Endothelial cell of umbilical vein (primary cell): ENCODE measurements around the gene TSPAN5. TPM values are rescaled to one million over a fixed set of nuclear protein-coding genes. Genes with fewer than 3 reads are reported as not detected.

ENCODE experiments used
- BruUV-seq: library from RNA; stranded (reverse); fragments of 400-500 nt; replicated peaks from 2 replicates; lab custom pipeline; 2021; lab: Mats Ljungman, UMichigan
- CTCF ChIA-PET: fragments of 300-600, 350-600 bp; sonication (Branson Sonifier 250); formaldehyde crosslinking; loops from one replicate; lab custom pipeline; 2021; ENCODE audit warnings: antibody characterized with exemption, inconsistent platforms; lab: Charles Lee
- POLR2A ChIA-PET: fragments of 300-600, 350-600 bp; sonication (Branson Sonifier 250); formaldehyde crosslinking; loops from one replicate; lab custom pipeline; 2021; ENCODE audit warnings: antibody characterized with exemption, inconsistent platforms; lab: Charles Lee
- DNase-seq: peaks from one replicate; pipeline ENCODE4 v3.0.0-alpha.2; 2011; ENCODE audit warnings: low read depth, low spot score
- FAIRE-seq: peaks from 2 replicates; lab custom pipeline; 2011; peaks lifted over from hg19 to GRCh38; lab: Jason Lieb, UNC
- H2AFZ ChIP-seq: 2 replicates; pipeline ENCODE4 v1.6.0; 2012; ENCODE audit warnings: low read depth, low read length, control low read depth, inconsistent platforms
- H3K27ac ChIP-seq: 2 replicates; pipeline ENCODE4 v1.5.1; 2011; ENCODE audit warnings: low read depth, mild to moderate bottlenecking, control low read depth, low read length, moderate library complexity; ENCODE audit not compliant: insufficient read depth
- H3K27me3 ChIP-seq, 2 experiments: 2 replicates each; pipeline versions ENCODE4 v1.6.0 to v1.6.1; 2011; ENCODE audit warnings: low read length in 2 of 2, mixed read lengths in 1 of 2; ENCODE audit not compliant: control insufficient read depth in 2 of 2, insufficient read depth in 2 of 2
- H3K36me3 ChIP-seq, 2 experiments: 2 replicates in 1 of 2; 3 replicates in 1 of 2; pipeline ENCODE4 v1.5.1; 2011; ENCODE audit warnings: low read length in 2 of 2, mild to moderate bottlenecking in 1 of 2, moderate library complexity in 1 of 2; ENCODE audit not compliant: control insufficient read depth in 2 of 2, insufficient read depth in 2 of 2; ENCODE audit errors: extremely low read depth in 1 of 2
- H3K4me1 ChIP-seq: 3 replicates; pipeline ENCODE4 v1.5.1; 2011; ENCODE audit warnings: mild to moderate bottlenecking, low read length; ENCODE audit not compliant: control insufficient read depth, insufficient read depth; ENCODE audit errors: extremely low read depth
- H3K4me2 ChIP-seq: 2 replicates; pipeline ENCODE4 v1.6.1; 2011; ENCODE audit warnings: low read length, control low read depth, mixed read lengths; ENCODE audit not compliant: insufficient read depth
- H3K4me3 ChIP-seq, 3 experiments: fragments of 200-600 bp in 1 of 3; sonication (generic), shearing (Covaris generic) in 1 of 3; replicated peaks in 1 of 3; 2 replicates each; pipeline ENCODE4 v1.5.1; 2011 to 2016; ENCODE audit warnings: control low read depth in 3 of 3, low read length in 3 of 3, mild to moderate bottlenecking in 2 of 3, inconsistent platforms in 1 of 3, low read depth in 1 of 3, moderate library complexity in 1 of 3; ENCODE audit not compliant: insufficient read depth in 1 of 3
- H3K79me2 ChIP-seq: 2 replicates; pipeline ENCODE4 v1.6.0; 2012; ENCODE audit warnings: low read length, inconsistent platforms; ENCODE audit not compliant: control insufficient read depth, insufficient read depth
- H3K9ac ChIP-seq: replicated peaks from 2 replicates; pipeline ENCODE3; 2011; ENCODE audit warnings: low read length, control low read depth; ENCODE audit not compliant: insufficient read depth; ENCODE audit errors: extremely low read depth
- H3K9me1 ChIP-seq: replicated peaks from 3 replicates; pipeline ENCODE4 v1.6.0; 2011; ENCODE audit warnings: mild to moderate bottlenecking, low read length; ENCODE audit not compliant: control insufficient read depth, insufficient read depth; ENCODE audit errors: extremely low read depth
- H3K9me3 ChIP-seq: replicated peaks from 2 replicates; pipeline ENCODE4 v1.5.1; 2012; ENCODE audit warnings: low read length, inconsistent platforms; ENCODE audit not compliant: control insufficient read depth, insufficient read depth
- H4K20me1 ChIP-seq: replicated peaks from 2 replicates; pipeline ENCODE3; 2011; ENCODE audit warnings: mild to moderate bottlenecking, low read length; ENCODE audit not compliant: control insufficient read depth, insufficient read depth; ENCODE audit errors: extremely low read depth
- CTCF ChIP-seq, 2 donors: IDR thresholded peaks; 1 replicate in 1 of 2; 2 replicates in 1 of 2; pipeline ENCODE4 v1.5.1; 2011; ENCODE audit warnings: low read length in 2 of 2, mild to moderate bottlenecking in 2 of 2, moderate library complexity in 2 of 2, control low read depth in 1 of 2, inconsistent platforms in 1 of 2, low read depth in 1 of 2; ENCODE audit not compliant: insufficient read depth in 1 of 2; ENCODE audit errors: extremely low read depth in 1 of 2
- EZH2 ChIP-seq: IDR thresholded peaks from 2 replicates; pipeline ENCODE4 v1.6.1; 2012; ENCODE audit warnings: borderline replicate concordance, low read depth, mild to moderate bottlenecking, moderate library complexity, low read length, inconsistent platforms; ENCODE audit not compliant: severe bottlenecking
- FOS ChIP-seq: IDR thresholded peaks from 2 replicates; pipeline ENCODE4 v1.6.1; 2011; ENCODE audit warnings: mild to moderate bottlenecking, low read length, moderate library complexity, borderline replicate concordance; ENCODE audit not compliant: insufficient read depth
- GATA2 ChIP-seq: IDR thresholded peaks from 2 replicates; pipeline ENCODE4 v1.7.0; 2011; ENCODE audit warnings: low read depth, mild to moderate bottlenecking, moderate library complexity, mixed read lengths, low read length; ENCODE audit not compliant: insufficient read length, insufficient read depth
- JUN ChIP-seq: IDR thresholded peaks from 2 replicates; pipeline ENCODE4 v1.6.1; 2011; ENCODE audit warnings: borderline replicate concordance, low read depth; ENCODE audit not compliant: insufficient read length, insufficient read depth
- MAX ChIP-seq: IDR thresholded peaks from 2 replicates; pipeline ENCODE4 v1.6.1; 2011; ENCODE audit not compliant: insufficient read depth, insufficient read length
- MYC ChIP-seq: IDR thresholded peaks from one replicate; pipeline ENCODE4 v1.6.1; 2011; ENCODE audit warnings: mild to moderate bottlenecking, low read depth, low read length
- POLR2A ChIP-seq: IDR thresholded peaks from 2 replicates; pipeline ENCODE4 v1.6.1; 2012; ENCODE audit warnings: low read depth, mild to moderate bottlenecking, control low read depth, low read length
- POLR2AphosphoS5 ChIP-seq: IDR thresholded peaks from 2 replicates; pipeline ENCODE4 v1.6.1; 2012; ENCODE audit warnings: low read depth, mild to moderate bottlenecking, control low read depth, low read length, moderate library complexity; ENCODE audit not compliant: insufficient read depth
- dilution Hi-C: fragments of 300-500 bp; cut with MboI; formaldehyde crosslinking; loops from one replicate; pipeline ENCODE4 v1.15.0; 2019; ENCODE audit warnings: low sequenced_read_pairs; ENCODE audit not compliant: extremely low pct_ligation_motif_present
- intact Hi-C: fragments of 100-400 bp; cut with micrococcal nuclease; formaldehyde crosslinking; loops from one replicate; pipeline ENCODE4 v1.10.0; 2022
- polyA plus RNA-seq, 4 experiments: library from polyadenylated mRNA; depleted of rRNA in 3 of 4; stranded (reverse) in 3 of 4; unstranded in 1 of 4; fragments of >200 nt; gene quantifications; 2 replicates each; pipeline versions ENCODE4 v1.2.1 to v1.2.3, GENCODE V29; 2011 to 2012; ENCODE audit warnings: missing spikeins in 1 of 4
- total RNA-seq: library from RNA; stranded (reverse); gene quantifications from 2 replicates; pipeline ENCODE4 v1.2.3, GENCODE V29; 2021

The TSPAN5 gene
- total and polyA plus RNA-seq, 2 donors (not counting 3 experiments of a cell fraction or from before 2014, with no cell fraction given): 45.1 to 50.2 TPM

- Histone ChIP-seq H3K9ac (no peak overlapping the region), H3K27me3 (no peaks in the 10 kb centered on the region), H4K20me1 (no peaks in the 10 kb centered on the region), H3K9me1 (no peaks in the 10 kb centered on the region), H3K9me3 (no peaks in the 10 kb centered on the region), H2AFZ (no peak overlapping the region), H3K4me3 (no peak overlapping the region), H3K79me2 (no peaks in the 10 kb centered on the region), H3K4me1 (peaks cover 17% of the 10 kb centered on the region), H3K27ac (no peak overlapping the region), H3K4me2 (no peak overlapping the region), H3K36me3 (peaks cover 5 to 8% of the 10 kb centered on the region in 2 experiments)
- DNase-seq (no peak), FAIRE-seq (no peak)
- CTCF ChIA-PET: interaction anchor here (0.7 to 3.3 kb wide), 11 partner anchors 11 to 587 kb away, joined by 3 to 52 read pairs (median 4); partner anchors contain the start of genes METAP1 and TSPAN5
- BruUV-seq: no TSS peak
- dilution Hi-C loops (no loop called here), intact Hi-C loops (loop anchor here (1.0 to 10.0 kb wide), 6 partner anchors 37 to 383 kb away; partner anchors contain the start of gene RAP1GDS1)
- POLR2A ChIA-PET: no interaction called here
- no peak for TF ChIP-seq CTCF (IDR thresholded peaks at IDR 0.05; ENCODE audit: extremely low read depth in 1 of 2, insufficient read depth in 1 of 2, low read depth in 1 of 2, low read length in 2 of 2)
- TF ChIP-seq GATA2: no peak
- no peak for TF ChIP-seq MYC
- TF ChIP-seq POLR2A: no peak
- no peak for TF ChIP-seq EZH2
- no peak for TF ChIP-seq MAX
- TF ChIP-seq FOS: no peak
- TF ChIP-seq POLR2AphosphoS5: no peak
- no peak for TF ChIP-seq JUN
These were observed 188.6 kb downstream of the TSPAN5 start for GRCh38 chr4:98469771-98470170.
